Fibroblast of the conjunctiva (primary cell): ENCODE data around the gene BPIFB2.
"Not testable (repeated sequence)": the region's sequence is repeated elsewhere in the genome, so short reads cannot be mapped to it uniquely, and the experiment has no call there.

ENCODE experiments used
- DNase-seq: peaks from one replicate; pipeline ENCODE4 v3.0.0-alpha.2; 2010; ENCODE audit warnings: low read depth

BPIFB2 gene

DNA sequence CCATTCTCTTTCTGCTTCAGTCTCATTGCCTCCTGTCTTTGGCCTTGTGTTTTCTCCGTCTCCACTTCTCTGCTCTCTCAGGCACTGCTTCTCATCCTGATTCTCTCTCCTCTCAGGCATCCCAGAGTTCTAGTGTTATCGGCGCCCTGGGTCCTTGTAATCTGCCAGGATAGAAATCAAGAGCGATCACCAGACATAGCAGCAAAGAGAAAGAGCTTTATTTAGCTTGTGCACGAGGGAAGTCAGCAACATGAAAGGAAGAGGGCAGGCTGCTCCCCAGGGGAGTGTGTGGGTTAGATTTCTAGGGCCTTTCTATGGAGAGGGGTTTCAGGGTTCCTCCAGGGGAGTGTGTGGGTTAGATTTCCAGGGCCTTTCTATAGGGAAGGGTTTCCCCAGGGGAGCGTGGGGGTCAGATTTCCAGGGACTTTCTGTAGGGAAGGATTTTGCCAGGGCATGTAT, 35.8 kb upstream of the BPIFB2 start:
- DNase-seq, result no peak

DNA sequence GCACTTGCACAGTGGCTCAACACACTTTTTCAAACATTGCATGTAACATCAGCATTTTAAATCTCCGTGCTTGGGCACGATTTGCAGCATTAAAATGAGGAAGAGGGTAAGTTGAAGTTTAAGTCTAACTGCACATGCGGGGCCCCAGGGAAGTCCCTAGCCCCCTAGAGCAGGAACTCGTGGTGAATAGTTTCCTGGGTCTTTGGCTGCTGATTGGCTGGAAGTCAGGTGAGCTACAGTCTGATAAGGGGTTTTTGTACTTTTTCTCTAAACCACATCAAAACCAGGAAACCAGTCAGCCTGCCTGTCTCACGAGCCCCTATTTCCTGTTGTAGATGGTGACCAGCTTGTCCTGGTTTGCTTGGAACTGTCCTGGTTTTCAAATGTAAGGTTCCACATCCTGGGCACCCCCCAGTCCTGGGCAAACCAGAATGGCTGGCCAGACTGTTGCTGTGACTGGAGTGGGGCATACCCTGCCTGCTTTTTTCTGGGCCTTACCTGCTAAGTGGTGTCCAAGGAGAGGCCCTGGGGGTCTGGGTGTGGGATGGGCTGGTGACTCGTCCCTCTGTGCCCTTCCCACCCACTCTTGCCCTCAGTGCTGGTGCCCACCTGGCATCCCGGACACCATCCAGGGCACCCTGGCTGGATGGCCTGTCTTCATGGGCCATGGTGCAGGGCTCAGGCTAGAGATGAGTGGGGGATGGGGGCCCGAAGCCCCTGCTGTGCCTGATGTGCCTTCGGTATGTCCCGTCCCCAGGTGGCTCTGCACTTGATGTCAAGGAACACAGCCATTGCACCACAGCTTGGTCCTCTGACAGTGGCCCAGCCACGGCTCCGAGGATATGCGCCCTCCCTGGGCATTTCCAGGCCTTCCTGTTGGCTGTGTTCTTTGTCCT, 35.1 kb upstream of the BPIFB2 start:
- no peak for DNase-seq

DNA sequence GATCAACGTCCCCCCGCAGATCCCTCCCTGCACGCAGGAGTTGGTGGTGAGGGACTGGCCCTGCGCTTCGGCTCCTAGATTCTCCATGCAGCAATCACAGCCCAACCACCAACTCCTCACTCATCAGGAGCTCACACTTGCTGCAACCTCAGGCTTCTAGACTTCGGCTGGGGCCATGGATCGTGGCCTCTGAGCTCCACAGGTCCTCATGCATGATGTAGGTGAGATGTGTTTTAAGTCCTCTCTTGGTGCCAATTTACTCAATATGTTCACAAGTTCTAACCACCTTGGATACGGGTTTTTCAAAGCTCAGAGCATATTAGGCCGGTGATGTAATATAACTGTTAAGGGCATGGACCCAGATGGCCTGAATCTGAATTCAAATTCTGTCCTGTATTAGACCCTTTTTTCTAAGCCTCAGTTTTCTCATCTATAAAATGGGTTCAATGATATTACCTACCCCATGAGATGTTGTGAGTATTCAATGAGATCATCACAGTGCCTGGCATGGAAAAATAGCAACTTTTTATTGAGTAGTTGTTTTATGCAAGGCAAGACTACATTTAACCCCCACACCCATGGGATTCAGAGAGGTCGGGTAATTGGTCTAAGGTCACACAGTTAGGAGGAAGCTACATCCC, 34.3 kb upstream of the BPIFB2 start:
- DNase-seq, result no peak

DNA sequence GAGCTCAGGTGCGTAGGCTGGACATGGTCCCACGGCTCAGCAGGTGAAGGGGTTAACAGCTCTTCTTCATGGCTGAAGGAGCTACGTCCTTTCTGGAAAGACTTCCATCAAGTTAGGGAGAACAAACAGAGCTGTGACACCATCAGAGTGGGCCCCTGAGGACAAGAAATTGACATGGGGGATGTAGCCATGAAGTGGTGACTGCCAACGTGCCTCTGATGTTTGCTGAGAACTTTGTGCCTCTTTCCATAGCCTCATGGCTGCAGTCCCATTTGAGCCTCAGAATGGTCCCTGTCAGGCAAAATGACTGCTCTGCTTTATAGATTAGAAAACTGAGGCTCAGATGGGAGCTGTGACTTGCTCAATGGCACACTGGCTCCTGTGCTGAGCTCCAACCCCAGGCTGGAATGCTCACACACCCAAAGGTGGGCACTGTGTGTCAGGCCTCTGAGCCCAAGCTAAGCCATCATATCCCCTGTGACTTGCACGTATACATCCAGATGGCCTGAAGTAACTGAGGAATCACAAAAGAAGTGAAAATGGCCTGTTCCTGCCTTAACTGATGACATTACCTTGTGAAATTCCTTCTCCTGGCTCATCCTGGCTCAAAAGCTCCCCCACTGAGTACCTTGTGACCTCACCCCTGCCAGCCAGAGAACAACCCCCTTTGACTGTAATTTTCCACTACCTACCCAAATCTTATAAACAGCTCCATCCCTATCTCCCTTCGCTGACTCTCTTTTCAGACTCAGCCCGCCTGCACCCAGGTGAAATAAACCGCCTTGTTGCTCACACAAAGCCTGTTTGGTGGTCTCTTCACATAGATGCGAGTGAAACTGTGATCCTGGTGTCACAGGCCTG, 33.1 kb upstream of the BPIFB2 start:
- DNase-seq, result not testable (repeated sequence)

DNA sequence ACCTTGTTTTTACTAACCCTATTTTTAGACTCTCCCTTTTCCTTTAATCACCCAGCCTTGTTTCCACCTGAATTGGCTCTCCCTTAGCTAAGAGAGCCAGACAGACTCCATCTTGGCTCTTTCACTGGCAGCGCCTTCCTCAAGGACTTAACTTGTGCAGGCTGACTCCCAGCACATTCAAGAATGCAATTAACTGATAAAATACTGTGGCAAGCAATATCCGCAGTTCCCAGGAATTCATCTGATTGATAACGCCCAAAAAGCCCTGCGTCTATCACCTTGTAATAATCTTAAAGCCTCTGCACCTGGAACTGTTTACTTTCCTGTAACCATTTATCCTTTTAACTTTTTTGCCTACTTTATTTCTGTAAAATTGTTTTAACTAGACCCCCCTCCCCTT, 32.4 kb upstream of the BPIFB2 start:
- DNase-seq, result not testable (repeated sequence)

DNA sequence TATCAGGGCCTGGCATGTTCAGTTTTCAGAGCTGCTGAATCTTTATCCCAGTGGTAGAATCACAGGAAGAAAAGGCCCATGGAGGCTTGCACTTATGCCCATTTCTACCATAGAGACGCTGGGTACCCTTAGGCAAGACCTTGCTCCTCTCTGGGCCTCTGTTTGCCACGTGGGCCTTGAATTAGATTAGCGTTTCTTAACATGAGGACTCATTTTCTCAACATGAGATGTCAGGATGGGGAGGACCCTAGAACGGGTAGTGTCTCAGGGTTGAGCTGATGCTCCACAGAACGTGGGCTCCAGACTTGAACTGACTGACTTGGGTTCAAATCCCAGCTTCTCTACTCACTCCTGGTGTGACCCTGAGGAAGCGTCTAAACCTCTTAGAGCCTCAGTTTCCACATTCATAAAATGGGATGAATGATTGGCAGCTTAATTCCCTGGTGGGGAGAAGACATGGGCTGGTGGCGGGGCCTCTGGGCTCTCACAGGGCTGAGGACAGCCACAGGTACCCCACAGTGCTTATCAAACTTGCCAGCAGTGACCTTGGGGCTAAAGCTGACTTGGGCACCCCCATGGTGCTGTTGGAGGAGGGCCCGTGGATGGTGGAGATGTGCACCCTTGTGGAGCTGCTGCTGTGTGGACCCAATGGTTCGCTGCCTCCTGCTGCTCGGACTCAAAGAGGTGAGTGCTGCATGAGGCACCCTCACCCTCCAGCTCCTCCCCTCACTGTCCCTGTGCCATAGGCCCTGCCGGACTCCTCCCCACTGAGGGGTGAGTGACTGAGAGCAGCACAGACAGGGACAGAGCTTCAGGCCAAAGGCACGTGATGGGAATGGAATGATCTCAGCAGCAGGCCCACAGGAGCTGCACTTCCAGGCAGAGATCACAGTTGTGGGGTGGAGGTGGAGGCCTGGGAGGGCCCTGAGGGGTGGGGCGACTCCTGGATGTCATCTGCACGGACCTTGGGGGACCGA, 31.5 kb upstream of the BPIFB2 start:
- no peak for DNase-seq

DNA sequence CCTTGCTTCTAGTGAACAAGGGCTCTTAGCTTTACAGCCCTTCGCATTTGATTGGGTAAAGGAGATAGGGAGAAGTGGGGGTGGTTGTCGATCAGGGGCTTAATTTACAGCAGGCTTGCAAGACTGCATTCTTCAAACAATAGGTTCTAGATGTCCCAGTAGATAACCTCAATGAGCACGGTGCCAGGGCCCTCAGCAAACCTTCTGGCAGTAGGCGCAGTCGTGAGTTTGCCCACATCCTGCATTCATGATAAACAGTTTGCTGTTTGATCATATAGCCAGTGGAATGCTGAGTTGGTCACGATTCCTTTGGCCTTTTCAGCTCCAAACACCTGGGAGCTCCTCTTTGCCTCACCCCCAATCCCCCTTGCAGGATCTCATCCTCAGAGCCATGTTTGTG, 30.8 kb upstream of the BPIFB2 start:
- no peak for DNase-seq

DNA sequence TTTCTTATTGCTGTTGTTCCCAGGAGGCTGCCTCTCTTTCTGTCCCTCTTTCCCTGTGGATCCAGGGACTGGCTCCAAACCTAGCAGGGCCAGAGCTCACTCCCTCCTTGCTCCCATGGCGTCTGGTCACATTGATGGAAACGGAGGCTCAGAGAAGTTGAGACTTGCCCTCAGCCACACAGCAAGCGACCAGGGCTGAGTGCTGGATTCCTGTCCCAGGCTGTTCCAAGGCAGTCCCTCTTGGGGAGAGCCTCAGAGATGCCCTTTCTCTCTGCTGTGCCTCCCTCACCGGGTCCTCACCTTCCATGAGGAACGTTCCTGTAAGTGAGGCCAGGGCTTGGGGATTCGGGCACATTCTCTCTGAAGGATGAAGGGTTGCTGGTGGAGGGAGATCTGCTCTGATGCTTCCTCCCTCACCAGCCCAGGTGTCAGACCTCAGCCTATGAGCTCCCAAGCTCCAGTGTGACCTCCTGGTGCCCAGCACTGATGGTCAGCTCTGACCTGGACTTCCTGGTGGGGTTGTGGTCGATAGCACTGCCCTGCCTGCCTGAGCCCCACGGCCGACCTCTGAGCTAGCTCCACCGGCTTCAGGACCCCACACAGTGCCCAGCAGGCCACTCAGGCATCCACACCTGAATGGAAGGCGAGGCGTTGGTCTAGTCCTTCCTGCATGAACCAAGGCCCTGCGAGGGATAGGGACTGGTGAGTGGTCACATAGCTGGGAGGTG, 30.1 kb upstream of the BPIFB2 start:
- no peak for DNase-seq

DNA sequence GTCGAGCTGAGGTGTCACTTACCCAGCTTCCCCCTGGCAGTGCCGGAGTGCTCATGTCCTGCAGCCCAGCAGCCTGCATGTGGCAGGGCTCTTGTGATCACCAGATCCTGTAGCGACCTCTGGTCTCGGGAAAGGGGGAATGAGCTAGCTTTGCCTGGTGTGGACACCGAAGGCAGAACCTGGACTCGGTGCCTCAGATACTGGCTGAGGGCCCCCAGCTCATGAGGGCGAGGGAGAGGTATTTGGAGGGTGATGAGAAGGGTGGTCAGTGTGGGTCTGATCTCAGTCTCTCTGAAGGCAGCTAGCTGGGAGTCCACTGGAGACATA, 29.5 kb upstream of the BPIFB2 start:
- DNase-seq, result no peak

DNA sequence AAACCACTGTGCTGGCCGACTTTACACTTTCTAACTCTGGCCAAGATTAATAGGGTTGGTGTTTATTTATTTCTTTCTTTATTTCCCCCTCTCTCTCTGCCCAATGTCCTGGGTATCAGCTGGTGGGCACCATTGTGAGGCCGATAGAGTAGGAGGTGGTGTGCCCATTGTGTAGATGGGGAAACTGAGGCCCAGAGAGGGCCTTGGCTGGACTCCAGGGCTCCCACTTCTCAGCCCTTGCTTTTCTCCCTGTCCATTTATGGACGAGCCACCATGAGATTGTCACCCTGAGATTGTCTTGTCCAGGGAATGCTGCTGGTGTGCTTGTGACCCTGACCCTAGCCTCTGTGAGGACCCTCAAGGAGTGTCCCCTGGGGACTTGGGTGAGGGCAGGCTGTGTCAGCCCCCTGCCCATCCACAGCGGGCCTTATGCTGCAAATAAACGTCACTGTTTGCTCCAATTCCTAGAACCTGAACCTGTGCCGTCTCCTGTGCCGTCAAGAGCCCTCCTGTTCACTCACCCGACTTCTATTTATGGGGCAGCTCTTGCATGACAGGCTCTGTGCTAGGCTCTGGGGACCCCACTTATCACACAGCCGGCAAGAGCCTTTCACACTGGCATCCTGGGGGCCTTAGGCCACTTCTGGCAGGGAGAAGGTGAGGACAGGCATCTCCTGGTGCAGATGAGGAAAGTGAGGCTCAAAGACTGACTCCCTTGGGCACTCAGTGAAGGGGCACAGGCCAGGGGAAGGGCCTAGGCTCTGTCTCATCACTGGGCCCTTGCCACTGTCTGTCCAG, 28.1 kb upstream of the BPIFB2 start:
- DNase-seq, result no peak

DNA sequence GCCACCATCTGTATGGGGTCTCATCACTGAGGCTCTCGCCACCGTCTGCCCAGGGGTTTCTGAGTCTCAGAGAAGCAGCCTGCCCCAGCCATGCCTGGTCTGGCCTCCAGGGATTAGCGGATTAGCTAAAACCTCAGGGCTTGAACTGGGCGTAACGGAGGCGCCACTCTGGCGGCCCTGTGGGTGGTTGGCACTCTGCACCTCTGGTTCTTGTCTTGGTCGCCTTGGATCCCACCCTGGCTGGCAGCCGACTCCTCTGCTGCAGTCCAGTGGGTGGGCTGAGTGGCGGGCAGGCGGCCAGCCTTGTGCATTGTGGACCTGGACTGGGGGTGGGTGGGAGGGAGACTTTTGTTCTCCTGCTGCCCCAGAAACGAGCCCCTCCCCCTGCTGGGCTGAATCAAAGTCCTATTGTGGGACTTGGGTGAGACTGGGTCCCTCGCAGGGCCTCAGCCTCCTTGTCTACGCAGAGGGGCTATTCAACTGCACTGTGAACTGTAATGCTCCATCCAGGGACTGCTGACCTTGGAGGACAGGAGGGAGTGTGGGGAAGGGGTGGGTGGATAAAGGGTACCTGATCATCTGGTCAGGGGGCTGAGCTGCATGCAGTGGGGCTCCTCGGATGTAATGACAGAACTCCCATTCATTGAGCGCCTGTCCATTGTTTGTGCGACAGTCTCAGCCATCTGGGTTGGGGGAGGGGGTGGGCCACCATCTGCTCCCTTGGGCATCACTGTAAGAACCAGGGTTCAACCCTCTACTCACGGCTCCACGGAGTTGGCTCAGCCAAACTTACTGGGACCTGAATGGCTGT, 27.2 kb upstream of the BPIFB2 start:
- no peak for DNase-seq

DNA sequence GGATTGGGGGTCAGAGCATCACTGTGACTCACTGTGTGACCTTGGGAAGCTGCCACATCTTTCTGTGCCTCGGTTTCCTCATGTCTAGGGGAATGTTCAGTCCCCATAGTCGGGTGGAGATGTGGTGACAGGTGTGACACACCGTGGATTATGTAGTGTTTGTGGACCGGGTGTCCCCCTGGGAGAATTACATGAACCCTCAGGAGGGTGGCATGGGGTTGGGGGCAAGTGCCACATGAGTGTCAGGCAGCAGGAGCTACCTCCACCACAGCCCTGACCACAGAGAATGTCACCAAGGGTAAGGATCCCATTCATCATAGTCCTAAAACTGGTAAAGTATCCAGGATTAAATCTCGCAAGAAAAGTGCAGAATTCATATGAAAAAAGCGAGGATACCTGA, 26.5 kb upstream of the BPIFB2 start:
- DNase-seq, result no peak

DNA sequence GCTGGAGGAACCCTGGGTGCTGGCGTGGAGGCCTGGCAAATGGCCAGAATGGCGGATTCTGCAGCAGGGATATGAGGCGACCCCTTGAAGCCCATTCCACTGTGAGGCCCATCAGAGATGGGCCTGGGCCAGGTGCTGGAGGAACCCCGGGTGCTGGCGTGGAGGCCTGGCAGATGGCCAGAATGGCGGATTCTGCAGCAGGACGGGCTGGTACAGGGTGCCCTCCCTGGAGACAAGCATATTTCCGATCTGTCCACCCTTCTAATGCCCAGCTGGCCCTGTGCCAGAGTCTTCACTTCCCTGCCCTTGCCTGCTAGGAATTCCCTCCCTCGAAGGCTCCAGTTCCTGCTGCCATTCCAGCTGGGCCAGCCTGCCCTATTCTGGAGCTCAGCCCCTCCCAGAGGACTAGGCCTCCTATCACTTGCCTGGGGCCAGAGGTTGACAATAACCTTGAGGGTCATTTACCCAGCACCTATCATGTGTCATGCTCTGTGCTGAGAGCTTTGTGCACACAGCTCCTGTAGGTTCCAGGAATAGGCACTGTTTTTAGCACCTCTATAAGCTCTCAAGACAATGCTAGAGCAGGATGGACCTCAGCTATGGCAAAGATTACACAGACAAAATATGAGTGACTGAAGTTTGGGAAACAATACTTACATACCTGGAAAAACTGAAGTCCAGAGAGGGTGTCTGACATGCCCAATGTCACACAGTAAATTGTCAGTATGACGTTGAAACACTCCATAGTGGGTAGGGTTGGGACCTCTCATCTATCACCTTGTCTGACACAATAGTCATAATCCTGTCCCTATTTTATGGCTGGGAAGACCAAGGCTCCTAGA, 24.7 kb upstream of the BPIFB2 start:
- no peak for DNase-seq

DNA sequence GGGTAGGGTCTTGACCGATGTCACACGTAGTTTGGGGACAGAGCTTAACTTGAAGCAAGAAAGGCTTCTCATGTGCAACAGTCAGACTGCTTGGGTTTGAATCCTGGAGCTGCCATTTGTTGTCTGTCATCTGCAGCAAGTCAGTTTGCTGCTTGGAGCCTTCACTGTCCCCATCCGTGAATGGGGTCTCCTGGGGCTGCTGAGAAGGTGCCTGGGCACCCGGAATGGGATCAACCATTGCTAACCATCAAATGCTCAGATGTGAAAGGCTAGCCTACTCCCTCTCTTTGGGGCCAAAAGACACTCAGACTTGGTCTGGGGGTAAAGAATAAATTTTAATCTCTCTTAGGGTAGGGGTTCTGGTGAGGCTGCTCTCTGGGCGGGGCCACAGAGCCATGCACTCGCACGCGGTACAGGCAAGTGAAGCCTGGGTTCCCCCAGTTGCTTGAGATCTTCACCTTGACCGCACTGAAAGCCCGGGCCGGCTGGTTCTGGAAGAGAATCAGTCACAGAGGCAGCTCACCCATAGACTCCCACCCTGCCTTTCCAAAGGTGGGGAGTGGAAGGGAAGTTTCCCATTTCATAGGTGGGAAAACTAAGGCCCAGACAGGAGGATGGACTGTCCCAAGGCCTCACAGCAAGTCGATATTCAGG, 23.9 kb upstream of the BPIFB2 start:
- DNase-seq, result no peak

DNA sequence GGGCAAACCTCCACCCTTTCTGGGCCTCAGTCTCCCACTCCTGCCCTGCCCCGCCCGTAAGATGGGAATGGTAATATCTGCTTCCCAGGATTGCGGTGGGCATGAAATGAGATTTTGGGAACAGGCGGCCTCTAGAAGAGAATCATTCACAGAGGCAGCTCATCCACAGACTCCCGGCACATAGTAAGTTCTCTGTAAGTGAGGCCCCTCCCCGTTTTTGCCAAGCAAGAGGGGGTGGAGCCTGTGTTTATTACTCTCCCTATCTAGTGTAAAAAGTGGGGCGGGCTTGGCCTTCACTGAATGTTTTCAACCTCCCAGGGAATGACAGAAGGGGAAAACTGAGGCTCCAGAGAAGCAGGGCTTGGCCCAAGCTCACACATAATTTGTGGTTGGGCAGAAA, 23.3 kb upstream of the BPIFB2 start:
- no peak for DNase-seq

DNA sequence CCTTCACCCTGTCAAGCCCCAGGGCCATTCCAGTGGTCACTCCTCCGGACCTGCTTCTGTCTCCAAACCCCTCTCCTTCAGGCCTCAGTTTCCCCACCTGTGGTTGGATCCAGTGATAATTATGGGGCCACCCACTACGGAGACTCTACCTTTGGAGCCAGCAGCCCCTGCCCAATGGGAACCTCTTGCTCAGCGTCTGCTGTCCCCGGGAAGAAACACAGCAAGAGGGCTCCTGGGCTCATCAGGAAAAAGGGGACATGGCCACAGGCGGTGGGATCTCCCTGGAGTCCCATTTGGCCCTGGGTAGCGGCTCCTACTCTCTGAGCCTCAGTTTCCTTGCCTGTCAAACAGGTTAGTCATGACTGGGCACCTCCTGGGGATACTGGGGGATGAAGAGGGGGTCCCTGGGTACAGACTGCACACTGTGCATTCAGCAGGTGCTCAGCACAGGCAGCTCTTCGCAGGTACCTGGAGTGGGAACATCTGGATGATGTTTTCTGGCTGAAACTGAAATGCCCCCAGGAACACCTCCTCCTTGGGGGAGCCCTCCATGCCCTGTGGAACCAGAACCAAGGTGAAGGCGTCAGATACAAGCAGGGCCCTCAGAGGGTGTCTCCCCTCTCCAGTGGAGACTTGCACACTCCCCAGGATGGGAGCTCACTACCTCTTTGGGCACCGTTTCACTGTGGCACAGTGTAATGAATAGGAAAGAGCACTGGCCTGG, 22.7 kb upstream of the BPIFB2 start:
- DNase-seq, result no peak

DNA sequence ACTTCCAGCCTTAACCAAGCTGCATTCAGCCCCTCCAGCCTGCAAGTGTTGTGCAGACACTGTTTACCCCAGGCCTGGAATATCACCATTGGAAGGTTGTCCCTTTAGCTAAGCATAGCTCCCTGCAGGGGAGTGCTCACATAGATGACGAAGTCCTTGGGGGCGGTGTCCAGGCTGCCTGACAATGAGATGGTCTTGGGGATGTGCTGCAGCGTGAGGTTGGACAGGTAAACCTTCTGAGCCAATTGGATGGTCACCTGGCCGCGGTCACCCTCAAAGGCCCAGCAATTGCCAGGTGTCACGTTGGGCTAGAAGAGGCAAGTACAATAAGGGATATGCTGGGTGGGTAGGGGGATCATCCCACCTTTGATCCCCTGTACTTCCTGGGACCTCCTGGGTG, 21.9 kb upstream of the BPIFB2 start:
- DNase-seq, result no peak
